GM12872 (cell line): ENCODE data around the gene BMP10.

Source experiments
- TF ChIP-seq, protein P1 (sequence below): IDR thresholded peaks from 3 replicates; pipeline ENCODE4 v1.5.1; 2011; ENCODE audit warnings: low read depth, mild to moderate bottlenecking, low read length, moderate library complexity; ENCODE audit not compliant: insufficient read depth

Gene BMP10

DNA sequence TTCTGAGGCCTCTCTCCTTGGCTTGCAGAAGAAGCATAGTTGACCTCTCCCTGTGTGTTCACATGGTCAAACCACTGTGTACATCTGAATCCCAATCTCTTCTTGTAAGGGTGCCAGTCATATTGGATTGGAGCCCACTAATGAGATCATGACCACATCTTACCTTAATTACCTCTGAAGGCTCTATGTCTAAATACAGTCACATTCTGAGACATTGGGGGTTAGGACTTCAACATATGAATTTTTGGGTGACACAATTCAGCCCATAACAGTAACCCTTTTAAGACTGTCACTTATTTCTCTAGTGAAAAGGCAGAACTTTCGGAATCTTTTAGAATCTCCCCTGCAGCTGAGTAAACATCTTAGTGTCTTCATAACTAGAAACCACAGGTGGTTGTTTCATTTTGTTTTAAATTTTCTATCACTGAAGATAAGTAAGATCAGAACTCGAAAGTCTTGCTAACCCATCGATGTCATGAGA is 33.3 kb downstream of the BMP10 start:
- TF ChIP-seq, protein P1, sequence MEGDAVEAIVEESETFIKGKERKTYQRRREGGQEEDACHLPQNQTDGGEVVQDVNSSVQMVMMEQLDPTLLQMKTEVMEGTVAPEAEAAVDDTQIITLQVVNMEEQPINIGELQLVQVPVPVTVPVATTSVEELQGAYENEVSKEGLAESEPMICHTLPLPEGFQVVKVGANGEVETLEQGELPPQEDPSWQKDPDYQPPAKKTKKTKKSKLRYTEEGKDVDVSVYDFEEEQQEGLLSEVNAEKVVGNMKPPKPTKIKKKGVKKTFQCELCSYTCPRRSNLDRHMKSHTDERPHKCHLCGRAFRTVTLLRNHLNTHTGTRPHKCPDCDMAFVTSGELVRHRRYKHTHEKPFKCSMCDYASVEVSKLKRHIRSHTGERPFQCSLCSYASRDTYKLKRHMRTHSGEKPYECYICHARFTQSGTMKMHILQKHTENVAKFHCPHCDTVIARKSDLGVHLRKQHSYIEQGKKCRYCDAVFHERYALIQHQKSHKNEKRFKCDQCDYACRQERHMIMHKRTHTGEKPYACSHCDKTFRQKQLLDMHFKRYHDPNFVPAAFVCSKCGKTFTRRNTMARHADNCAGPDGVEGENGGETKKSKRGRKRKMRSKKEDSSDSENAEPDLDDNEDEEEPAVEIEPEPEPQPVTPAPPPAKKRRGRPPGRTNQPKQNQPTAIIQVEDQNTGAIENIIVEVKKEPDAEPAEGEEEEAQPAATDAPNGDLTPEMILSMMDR = no peak

DNA sequence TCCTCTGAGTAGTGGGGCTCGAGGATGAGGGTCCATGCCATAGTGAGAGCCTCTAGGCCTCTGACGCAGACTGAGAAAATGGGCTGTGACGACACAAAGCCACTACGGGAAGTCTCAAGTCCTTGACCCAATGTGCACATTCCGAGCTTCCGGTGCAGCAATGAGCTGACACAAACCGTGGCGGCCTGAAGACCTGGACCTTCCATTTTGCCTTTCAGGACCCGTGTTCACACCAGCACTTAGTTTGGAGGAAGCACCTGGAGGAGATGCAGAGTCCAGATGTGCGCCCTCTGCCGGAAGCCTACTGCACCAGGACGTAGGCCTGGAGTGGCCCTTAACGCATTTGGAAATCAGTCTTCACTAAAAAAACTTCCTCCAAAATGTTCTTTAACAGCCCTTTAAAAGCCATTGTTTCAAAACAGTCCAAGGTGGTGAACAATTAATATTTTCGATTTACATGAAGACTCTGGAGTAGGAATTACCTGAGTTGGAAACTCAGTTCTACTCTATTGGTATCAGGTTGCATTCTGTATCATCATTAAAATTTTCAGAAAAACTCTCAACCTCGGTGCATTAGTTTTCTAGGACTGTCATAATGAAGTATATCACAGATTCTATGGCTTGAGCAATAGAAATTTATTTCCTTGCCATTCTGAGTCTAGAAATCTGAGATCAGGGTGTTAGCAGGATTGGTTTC is 33.9 kb downstream of the BMP10 start:
- TF ChIP-seq, protein P1 = peak; percentile 84

DNA sequence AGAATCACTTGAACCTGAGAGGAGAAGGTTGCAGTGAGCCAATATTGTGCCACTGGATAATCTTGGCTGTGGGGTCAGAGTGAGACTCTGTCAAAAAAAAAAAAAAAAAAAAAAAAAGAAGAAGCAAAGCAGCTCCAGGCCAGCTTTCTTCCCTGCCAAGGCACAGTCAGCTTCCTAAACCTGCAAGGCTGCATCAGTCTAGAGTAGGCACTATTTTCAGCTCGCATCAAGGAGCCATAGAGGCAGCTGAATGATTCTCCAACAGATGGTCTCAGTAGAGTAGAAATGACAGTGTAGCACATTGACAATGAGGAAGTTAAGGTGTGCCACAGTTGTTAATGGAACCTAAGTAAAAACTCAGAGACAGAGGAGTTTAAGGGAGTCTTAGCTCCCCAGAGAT is 35.6 kb downstream of the BMP10 start:
- TF ChIP-seq, protein P1 = no peak

DNA sequence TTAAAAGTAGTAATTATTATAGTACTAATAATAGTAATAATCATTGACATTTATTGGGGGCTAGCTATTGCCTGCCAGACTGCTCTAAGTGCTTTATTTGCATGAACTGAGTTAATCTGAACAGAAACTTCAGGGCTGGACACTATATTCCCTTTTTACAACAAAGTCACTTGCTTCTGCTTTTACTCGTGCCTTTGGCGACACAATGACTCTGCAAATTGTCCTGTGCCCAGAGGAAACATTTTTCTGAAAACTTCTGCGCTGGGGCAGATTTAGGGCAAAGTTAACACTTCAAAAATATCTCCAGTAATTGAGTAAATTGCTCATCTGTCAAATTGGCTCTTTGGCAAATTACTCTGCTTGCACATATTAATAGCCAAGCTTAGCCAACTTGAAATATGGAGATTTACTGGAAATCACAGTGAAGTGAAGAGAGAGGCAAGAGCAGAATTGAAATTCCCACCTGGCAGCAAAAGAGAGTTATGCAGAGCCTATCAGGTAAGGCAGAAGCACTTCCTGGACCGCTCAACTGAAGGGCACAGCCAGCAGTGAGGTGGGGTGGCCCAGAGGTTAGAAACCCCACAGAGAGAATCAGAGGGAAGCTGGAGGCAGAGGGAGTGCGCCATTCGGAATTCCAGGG is 36.3 kb downstream of the BMP10 start:
- TF ChIP-seq, protein P1 = no peak

DNA sequence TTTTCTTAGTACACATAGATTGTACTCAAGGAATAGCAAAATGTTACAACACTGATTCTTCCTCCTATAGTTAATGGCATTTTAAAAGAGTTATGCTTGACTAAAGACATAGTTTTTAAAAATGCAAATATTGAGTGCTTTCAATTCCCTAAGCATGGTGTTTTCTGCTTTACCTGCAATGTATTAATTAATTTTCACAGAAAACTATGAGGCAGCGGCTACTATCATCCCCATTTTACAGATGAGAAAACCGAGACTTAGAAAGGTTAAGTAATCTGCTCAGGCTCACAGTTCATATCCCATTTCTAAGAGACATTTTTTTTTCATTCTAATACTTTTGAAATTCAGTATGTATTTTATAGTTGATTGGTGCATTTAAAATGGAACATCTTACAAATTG is 38.0 kb downstream of the BMP10 start:
- TF ChIP-seq, protein P1 = no peak

DNA sequence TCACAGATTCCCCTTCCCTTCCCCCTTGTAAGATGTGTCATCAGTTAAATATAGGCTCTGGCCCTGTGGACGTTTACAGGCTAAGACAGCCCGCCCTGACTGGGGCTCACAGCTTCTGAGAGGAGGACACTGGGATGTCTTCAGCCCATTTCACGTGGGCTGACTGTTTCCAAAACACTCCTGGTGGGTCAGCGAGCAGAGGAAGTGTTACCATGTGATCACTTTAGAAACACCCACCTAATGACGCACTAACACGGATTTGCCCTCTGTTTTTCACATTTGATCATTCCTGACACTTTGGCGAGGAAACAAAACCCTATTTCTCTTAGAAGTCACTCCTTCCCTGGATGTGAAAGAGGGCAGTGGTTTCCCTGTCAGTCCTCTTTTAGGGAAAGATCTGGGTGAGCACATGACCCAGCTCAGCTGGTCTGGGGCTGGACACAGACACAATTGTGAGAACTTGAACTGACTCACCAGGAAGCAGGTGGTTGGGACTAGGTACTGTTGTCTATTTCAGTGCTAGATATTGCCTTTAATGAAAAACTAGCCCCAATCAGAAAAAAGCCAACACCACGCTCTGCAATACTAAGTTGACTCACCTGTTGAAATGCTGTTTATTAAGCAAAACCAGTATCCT is 38.8 kb downstream of the BMP10 start:
- TF ChIP-seq, protein P1 = no peak

DNA sequence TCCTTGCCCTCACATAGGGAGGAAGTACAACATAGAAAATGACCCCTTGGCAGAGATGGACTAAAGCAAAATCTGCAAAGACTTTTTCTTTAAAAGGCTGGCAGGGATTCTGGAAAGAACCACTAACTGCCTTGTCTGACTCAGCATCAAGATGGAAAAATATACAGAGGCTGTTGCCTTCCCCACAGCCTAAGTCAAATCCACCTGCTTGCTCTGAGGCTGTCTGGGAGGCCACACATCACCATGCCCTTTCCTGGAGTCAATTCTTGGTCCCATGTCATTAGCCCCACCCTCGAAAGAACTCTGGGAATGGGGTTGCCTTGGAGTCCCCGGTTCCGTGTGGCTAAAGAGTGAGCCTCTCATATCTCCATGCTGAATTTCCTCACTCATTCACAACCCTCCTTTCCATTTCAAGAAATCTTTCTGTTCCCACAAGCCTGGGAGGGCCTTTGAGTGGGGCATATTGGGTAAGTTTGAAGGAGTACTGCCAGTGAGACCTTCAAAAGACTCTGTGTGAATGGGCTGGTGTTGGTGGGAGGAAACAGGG is 39.4 kb downstream of the BMP10 start:
- TF ChIP-seq, protein P1 = no peak
